ENCODE measurements around the gene NAALADL2. TPM values are rescaled to one million over a fixed set of nuclear protein-coding genes. Genes with fewer than 3 reads are reported as not detected.

The NAALADL2 gene
- total RNA-seq, 1 donor from 2014 or later = 12.5 TPM

GRCh38 chr3:175573226-175573625 lies 714.1 kb downstream of the NAALADL2 start:
- Histone ChIP-seq H3K9me3 (no peaks in the 10 kb centered on the region), H3K27me3 (no peaks in the 10 kb centered on the region), H3K36me3 (no peaks in the 10 kb centered on the region), H3K4me3 (no peak overlapping the region), H3K4me1 (no peaks in the 10 kb centered on the region), H3K27ac (peak overlapping the region; percentile 13)
- TF ChIP-seq CTCF (IDR thresholded peaks at IDR 0.05) (no peak), POLR2A (IDR thresholded peaks at IDR 0.05) (no peak), POLR2AphosphoS5 (IDR thresholded peaks at IDR 0.05; ENCODE audit: insufficient read depth in 1 of 2, low read depth in 1 of 2) (no peak)
- no peak for DNase-seq (ENCODE audit: extremely low spot score in 2 of 2)
- intact Hi-C loops (cut with DNase I) = no loop called here

- Histone ChIP-seq H3K9me3 (no peaks in the 10 kb centered on the region), H3K4me1 (no peaks in the 10 kb centered on the region), H3K4me3 (no peak overlapping the region), H3K27ac (no peak overlapping the region), H3K36me3 (no peaks in the 10 kb centered on the region), H3K27me3 (no peaks in the 10 kb centered on the region)
- TF ChIP-seq CTCF (IDR thresholded peaks at IDR 0.05) = no peak
- no peak for TF ChIP-seq POLR2A (IDR thresholded peaks at IDR 0.05)
- TF ChIP-seq POLR2AphosphoS5 (IDR thresholded peaks at IDR 0.05; ENCODE audit: insufficient read depth in 1 of 2, low read depth in 1 of 2) = no peak
- intact Hi-C loops (cut with DNase I) = no loop called here
- DNase-seq (ENCODE audit: extremely low spot score in 2 of 2) = no peak
These were observed 721.2 kb downstream of the NAALADL2 start for GRCh38 chr3:175580318-175580717.

- intact Hi-C loops (cut with DNase I) = no loop called here
These were observed 726.8 kb downstream of the NAALADL2 start for GRCh38 chr3:175585898-175586297.

GRCh38 chr3:175590745-175591144 lies 731.6 kb downstream of the NAALADL2 start:
- no peaks in the 10 kb centered on the region for H3K4me1 ChIP-seq

More at GRCh38 chr3:175585898-175586297, 726.8 kb downstream of the NAALADL2 start:
- H3K36me3 ChIP-seq = no peaks in the 10 kb centered on the region
- no peaks in the 10 kb centered on the region for H3K4me1 ChIP-seq
- no peak for DNase-seq (ENCODE audit: extremely low spot score in 2 of 2)
- TF ChIP-seq CTCF (IDR thresholded peaks at IDR 0.05) (no peak), POLR2A (IDR thresholded peaks at IDR 0.05) (no peak), POLR2AphosphoS5 (IDR thresholded peaks at IDR 0.05; ENCODE audit: insufficient read depth in 1 of 2, low read depth in 1 of 2) (no peak)
- no peak overlapping the region for H3K27ac ChIP-seq
- H3K4me3 ChIP-seq = no peak overlapping the region
- no peaks in the 10 kb centered on the region for H3K9me3 ChIP-seq
- H3K27me3 ChIP-seq = no peaks in the 10 kb centered on the region

More at GRCh38 chr3:175590745-175591144, 731.6 kb downstream of the NAALADL2 start:
- no peak overlapping the region for H3K27ac ChIP-seq
- H3K27me3 ChIP-seq = no peaks in the 10 kb centered on the region
- no peak overlapping the region for H3K4me3 ChIP-seq
- H3K9me3 ChIP-seq = no peaks in the 10 kb centered on the region
- no peak for DNase-seq (ENCODE audit: extremely low spot score in 2 of 2)
- TF ChIP-seq POLR2A (IDR thresholded peaks at IDR 0.05) (no peak), CTCF (IDR thresholded peaks at IDR 0.05) (no peak), POLR2AphosphoS5 (IDR thresholded peaks at IDR 0.05; ENCODE audit: insufficient read depth in 1 of 2, low read depth in 1 of 2) (no peak)
- no peaks in the 10 kb centered on the region for H3K36me3 ChIP-seq
- intact Hi-C loops (cut with DNase I) = no loop called here

Measured in vagina (tissue), 2 donors.